SK-N-SH (cell line): Measurements from ENCODE around the gene GOLGA8N.
A peak's percentile ranks its signal among the peaks of the same experiment; 100 is the strongest.

Experiments used
- SMC3 ChIP-seq: IDR thresholded peaks from 2 replicates; pipeline ENCODE4 v1.6.1; 2012; ENCODE audit warnings: low read depth, low read length, improper control_type of control experiment
- USF2 ChIP-seq: fragments of 150-350 bp; IDR thresholded peaks from 2 replicates; pipeline ENCODE4 v1.6.1; 2017; ENCODE audit warnings: antibody characterized with exemption, low read length, low read depth, borderline replicate concordance

DNA sequence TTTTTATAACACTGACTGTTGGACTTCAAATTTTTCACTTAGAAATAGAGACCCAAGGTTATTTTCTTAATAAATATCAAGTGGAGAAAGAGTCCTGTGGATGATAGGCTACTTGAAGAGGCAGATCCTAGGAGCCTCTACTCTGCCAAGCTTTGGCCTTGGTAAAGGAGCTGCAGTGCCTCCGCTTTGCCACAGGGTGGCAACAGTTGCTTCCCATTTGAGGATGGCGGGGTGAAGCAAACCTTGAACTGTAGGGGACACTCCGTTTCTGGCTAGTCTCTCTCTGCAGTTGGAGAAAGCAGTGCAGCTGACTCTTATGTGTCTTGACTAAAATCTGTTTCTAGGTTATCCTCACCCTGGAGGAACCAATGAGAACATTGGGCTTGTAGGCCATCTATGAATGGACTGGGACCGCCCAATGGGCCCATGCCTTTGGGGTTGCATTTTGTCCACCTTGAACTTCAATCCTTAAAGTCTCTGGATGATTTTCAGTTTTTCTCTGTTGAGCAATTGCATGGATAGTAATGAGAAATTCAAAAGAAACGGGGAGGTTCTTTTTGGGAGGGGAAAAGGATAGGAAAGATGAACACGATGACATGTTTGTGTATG lies 58.1 kb downstream of the GOLGA8N start:
- TF ChIP-seq USF2 (no peak), SMC3 (peak; percentile 67)
